Endometrium (tissue), 2 donors: ENCODE data around the gene STK4.

Experiments
- FAIRE-seq: peaks from 2 replicates; lab custom pipeline; 2012; peaks lifted over from hg19 to GRCh38; lab: Jason Lieb, UNC
- donor health status: control.
- donor health status: control.

Gene STK4

DNA sequence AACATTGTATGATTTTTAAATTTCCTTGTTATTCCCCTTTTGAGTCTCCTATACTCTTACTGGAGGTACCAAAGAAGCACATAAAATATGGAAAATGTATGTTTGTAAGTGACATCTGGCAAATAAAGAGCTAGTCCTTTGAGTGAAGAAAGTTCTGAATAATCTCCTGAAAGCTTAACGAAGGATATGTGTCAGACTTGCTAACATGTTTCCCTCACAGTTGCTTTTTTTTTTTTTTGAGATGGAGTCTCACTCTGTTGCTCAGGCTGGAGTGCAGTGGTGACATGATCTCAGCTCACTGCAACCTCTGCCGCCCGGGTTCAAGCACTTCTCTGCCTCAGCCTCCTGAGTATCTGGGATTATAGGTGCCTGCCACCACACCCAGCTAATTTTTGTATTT is 63.6 kb downstream of the STK4 start:
- no peak for FAIRE-seq

- FAIRE-seq, result no peak
Measured at GRCh38 chr20:45032276-45032675, 66.0 kb downstream of the STK4 start.

DNA sequence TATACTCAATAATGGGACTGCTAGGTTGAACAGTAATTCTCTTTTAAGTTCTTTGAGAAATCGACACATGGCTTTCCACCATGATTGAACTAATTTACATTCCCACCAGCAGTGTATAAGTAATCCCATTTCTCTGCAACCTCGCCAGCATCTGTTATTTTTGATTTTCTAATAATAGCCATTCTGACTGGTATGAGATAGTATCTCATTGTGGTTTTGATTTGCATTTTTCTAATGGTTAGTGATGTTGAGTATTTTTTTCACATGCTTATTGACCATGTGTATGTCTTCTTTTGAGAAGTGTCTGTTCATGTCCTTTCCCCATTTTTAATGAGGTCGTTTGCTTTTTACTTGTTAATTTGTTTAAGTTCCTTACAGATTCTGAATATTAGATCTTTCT is 66.5 kb downstream of the STK4 start:
- no peak for FAIRE-seq

DNA sequence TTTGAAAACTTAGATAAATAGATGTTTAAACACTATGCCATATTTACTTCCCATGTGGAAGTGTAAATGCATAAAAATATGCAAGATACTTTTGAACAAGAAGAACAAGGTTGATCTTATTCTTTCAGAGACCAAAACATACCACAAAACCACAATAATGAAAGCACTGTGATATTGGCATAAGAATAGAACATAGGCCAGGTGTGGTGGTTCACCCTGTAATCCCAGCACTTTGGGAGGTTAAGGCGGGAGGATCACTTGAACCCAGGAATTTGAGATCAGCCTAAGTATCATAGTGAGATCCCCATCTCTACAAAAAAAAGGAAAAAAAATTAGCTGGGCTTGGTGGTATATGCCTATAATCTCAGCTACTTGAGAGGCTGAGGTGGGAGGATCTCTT is 68.1 kb downstream of the STK4 start:
- FAIRE-seq, result no peak

- FAIRE-seq, result no peak
Measured at GRCh38 chr20:45036044-45036755, 69.9 kb downstream of the STK4 start.

DNA sequence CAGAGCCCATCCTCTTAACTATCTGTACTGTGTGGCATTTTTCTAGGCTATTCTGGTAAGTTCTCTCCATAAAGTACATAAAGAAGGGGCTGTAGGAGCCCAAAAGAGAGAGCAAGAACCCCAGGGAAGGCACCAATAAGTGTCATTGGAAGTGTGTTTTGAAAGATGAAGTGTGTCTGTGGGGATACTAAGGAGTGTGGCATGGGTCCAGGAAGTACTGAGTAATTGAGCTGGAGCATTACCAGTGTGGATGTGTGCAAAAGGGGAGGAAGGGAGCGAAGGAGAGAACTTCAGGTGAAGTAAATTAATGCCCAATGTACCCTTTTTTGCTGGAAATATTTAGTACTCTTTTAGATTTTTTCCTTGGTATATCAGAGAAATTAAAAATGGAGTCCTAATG is 70.7 kb downstream of the STK4 start:
- FAIRE-seq, result no peak

GRCh38 chr20:45037635-45038034 is 71.3 kb downstream of the STK4 start:
- no peak for FAIRE-seq

DNA sequence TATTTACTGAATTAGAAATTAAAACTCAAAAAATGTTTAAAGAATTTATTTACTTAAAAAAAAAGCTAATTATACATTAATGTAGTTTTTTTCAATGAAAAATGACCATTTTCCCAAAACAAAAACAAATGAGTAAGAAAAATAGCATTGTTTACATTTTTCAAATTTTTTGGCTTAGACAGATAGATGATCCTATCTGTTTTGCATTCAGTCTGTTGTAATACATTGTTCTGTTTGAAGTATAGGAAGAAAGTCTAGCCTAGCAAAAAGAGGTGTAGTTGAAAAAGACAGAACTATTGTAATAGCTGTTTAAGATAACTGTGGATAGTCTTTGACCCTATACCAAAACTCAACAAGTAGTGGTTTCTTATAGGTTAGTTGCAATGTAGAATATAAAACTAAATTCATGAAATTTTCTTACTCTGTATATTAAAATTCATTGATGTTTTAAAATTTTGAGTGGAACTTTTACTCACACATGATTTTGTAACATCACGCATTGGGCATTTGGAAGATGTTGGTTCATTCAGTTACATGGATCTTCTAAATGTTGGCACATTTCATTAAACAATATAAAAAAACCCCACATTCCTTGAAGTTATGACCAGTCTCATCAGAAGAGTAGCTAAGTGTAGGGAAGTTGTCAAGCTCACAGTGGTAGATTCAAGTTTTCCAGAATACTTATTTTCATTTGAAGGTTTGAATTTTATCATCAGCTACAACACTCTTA is 72.6 kb downstream of the STK4 start:
- FAIRE-seq, result peak; percentile 89

DNA sequence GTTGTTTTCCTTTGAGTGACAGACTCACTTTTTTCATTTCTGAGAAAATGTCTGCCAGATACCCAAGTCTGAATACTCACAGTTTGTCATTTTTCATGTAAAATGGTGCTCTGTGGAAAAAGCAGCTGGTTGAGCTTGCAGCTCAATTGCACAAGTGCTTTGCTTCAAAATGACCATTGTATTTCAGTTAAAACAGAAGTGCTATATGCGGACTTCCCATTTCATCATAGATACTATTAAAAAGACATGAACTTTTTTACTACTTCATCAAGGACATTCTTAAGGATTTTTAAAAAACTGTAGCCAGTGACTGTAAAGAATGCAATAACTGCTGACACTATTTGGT is 73.1 kb downstream of the STK4 start:
- FAIRE-seq, result no peak

DNA sequence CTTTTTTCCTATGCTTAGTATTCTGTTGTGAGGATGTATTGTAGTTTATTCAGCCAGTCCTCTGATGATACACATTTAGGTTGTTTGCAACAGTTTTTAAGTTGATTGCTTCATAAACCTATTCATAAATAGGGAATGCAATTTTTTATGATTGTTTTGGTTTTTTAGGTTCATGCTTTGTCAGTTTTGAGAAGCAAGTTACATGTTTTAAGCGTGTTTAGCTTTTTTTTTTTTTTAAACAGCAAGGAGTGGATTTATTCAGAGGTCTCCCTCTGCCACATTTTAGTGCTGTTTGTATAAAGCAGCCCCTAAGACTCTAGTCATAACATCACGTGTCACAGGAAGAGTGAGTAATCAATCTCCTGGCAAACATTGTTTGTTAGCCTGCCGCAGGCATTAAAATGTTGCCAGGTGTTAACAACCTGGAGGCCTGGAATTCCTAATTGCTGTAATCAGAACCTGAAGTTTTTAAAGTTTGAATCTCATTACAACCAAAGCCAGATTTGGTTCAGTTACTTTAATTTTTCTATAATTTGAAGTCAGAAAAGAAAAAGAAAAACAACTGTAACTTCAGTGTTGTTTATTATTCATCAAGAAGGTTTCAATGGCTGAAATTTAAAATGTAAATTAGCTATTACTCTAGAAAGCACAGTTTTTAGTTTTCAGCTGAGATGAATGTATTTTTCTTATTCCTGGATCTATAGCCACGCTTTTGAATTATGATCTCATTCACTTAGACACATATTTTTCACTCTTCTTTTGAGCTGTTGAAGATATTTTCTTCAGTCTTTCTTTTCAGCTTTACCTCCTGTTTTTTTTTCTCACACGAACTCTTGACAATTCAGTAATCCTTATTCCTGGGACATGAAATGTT is 75.4 kb downstream of the STK4 start:
- peak; percentile 46 for FAIRE-seq

- FAIRE-seq, result no peak
Measured at GRCh38 chr20:45042978-45043377, 76.7 kb downstream of the STK4 start.

GRCh38 chr20:45044084-45044573 is 77.8 kb downstream of the STK4 start:
- peak; percentile 39 for FAIRE-seq

- FAIRE-seq, result no peak
Measured at GRCh38 chr20:45044601-45045000, 78.3 kb downstream of the STK4 start.

GRCh38 chr20:45047581-45048119 is 81.3 kb downstream of the STK4 start:
- no peak for FAIRE-seq

- no peak for FAIRE-seq
Measured at GRCh38 chr20:45049438-45049837, 83.1 kb downstream of the STK4 start.

DNA sequence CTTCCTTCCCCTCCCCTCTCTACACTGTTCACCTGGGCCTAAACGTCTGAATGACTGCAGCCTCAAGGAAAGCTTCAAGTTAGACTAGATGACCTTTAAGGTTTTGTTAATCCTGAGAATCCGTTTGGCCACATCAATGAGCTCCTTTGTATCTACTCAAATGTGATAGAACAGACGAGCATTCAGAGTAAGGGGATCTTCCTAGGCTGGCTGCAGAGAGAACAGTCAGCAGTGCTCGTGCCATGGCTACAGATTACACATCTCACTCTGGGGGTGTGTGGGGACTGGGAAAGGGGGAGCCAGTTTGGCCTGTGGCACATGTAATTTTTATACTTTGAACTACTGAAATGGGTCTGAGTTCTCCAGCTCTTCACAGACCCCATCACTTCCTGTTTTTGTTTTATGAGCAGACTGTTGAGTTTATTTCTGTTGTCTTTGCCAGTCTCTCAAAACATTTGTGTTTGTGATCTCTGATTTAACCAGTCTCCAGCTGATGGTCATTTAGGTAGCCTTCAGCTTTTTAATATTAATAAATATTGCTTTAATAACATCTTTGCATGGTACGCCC is 83.7 kb downstream of the STK4 start:
- FAIRE-seq, result no peak

GRCh38 chr20:45051204-45052060 is 85.1 kb downstream of the STK4 start:
- FAIRE-seq, result no peak

- no peak for FAIRE-seq
Measured at GRCh38 chr20:45052698-45053429, 86.6 kb downstream of the STK4 start.

DNA sequence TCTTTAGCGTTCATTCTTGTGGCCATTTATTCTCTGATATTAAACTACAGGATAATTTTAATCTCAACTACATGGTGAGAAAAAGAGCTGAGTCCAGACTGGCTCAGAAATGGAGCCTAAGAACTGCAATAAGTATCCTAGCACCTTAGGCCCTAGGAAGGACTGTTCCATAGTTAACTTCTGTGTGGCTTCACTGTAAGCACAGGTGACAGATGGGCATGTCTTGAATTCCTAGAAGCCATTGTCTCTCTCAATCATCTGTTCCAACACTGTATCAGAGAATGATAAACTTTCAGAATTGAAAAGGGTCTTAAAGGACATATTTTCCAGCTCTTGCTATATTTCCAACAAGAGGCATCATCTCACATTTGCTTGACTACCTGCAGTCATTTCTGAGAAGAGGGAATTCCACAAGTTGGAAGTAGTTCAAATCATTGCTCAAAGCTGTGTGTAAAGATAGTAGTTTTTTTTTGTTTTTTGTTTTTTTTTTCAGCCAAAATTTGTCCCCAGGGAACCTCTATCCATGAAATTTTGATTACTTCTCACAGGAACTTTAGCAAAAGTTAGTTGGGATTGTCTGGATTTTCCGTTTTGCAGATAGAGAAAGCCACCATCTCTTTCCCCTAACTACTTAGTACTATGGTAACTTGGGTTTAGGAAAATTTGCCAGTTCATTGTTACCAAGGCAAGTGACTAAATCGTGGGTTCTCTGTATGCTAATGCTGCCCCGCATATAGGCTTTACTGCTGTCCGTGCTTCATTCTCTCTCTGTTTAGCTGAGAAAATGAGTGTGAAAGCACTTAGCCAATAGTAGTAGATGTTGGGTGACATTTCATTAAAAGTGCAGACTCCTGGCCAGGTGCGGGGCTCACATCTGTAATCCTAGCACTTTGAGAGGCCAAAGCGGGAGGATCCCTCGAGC is 87.4 kb downstream of the STK4 start:
- no peak for FAIRE-seq
